Prostate gland (tissue), 2 donors: Measurements from ENCODE around the gene FOS. TPM values are rescaled to one million over a fixed set of nuclear protein-coding genes. Genes with fewer than 3 reads are reported as not detected.

Experiments
- DNase-seq: peaks from one replicate; pipeline ENCODE4 v3.0.0-alpha.2; 2019; ENCODE audit warnings: low spot score
- H3K27ac ChIP-seq, 2 donors: fragments of 200-600 bp; sonication (generic); 2 replicates each; pipeline ENCODE4 v1.5.1; 2017 to 2019
- H3K27me3 ChIP-seq: fragments of 200-600 bp; sonication (generic); replicated peaks from 2 replicates; pipeline ENCODE4 v1.5.1; 2019; ENCODE audit not compliant: insufficient read depth
- H3K36me3 ChIP-seq, 2 donors: fragments of 200-600 bp; sonication (generic); 1 replicate in 1 of 2; 2 replicates in 1 of 2; pipeline versions ENCODE4 v1.5.1 to v1.8.1; 2017 to 2019
- H3K4me1 ChIP-seq: fragments of 200-600 bp; sonication (generic); replicated peaks from 2 replicates; pipeline ENCODE4 v1.5.1; 2019
- H3K4me3 ChIP-seq, 2 donors: fragments of 200-600 bp; sonication (generic); 2 replicates each; pipeline ENCODE4 v1.5.1; 2017 to 2019
- H3K9me3 ChIP-seq: fragments of 200-600 bp; sonication (generic); 2 replicates; pipeline ENCODE4 v1.5.1; 2017
- POLR2A ChIP-seq: fragments of 450-650 bp; IDR thresholded peaks from one replicate; pipeline ENCODE4 v1.6.1; 2016; ENCODE audit warnings: antibody characterized with exemption, mild to moderate bottlenecking
- POLR2AphosphoS5 ChIP-seq: sonication (generic); formaldehyde crosslinking; IDR thresholded peaks from one replicate; pipeline ENCODE4 v1.6.1; 2017; ENCODE audit warnings: antibody characterized with exemption
- WGBS: methylation state at CpG from one replicate; pipeline ENCODE4 v1.1.5; 2018; 5-methylcytosine and 5-hydroxymethylcytosine counted together
- intact Hi-C: fragments of 100-400 bp; cut with DNase I; formaldehyde crosslinking; loops from one replicate; pipeline ENCODE4 v1.14.2; 2022
- total RNA-seq, 2 donors: library from RNA; depleted of rRNA; stranded (reverse); fragments of >200 nt; gene quantifications; one replicate each; pipeline ENCODE4 v1.1.0, GENCODE V29; 2016
- TF ChIP-seq, protein P1 (sequence below), 4 experiments: fragments of 200-600 bp in 2 of 4; fragments of 450-650 bp in 2 of 4; sonication (generic) in 2 of 4; IDR thresholded peaks; 1 replicate in 3 of 4; 2 replicates in 1 of 4; pipeline ENCODE4 v1.5.1; 2016 to 2019; ENCODE audit warnings: antibody characterized with exemption in 4 of 4, mild to moderate bottlenecking in 2 of 4, moderate library complexity in 2 of 4

Gene FOS
- total RNA-seq: 100 to 1,000 TPM in 1 of 2 donors, 10 to 100 TPM in 1; 73.9 to 127 TPM

GRCh38 chr14:75278422-75279152, at the start of gene FOS:
FOS (plus strand) TSS chr14:75278828; CDS start chr14:75278983, 155 bp downstream.
- peak; percentile 98 for TF ChIP-seq POLR2A
- TF ChIP-seq POLR2AphosphoS5: peak; percentile 93
- TF ChIP-seq, protein P1, sequence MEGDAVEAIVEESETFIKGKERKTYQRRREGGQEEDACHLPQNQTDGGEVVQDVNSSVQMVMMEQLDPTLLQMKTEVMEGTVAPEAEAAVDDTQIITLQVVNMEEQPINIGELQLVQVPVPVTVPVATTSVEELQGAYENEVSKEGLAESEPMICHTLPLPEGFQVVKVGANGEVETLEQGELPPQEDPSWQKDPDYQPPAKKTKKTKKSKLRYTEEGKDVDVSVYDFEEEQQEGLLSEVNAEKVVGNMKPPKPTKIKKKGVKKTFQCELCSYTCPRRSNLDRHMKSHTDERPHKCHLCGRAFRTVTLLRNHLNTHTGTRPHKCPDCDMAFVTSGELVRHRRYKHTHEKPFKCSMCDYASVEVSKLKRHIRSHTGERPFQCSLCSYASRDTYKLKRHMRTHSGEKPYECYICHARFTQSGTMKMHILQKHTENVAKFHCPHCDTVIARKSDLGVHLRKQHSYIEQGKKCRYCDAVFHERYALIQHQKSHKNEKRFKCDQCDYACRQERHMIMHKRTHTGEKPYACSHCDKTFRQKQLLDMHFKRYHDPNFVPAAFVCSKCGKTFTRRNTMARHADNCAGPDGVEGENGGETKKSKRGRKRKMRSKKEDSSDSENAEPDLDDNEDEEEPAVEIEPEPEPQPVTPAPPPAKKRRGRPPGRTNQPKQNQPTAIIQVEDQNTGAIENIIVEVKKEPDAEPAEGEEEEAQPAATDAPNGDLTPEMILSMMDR (IDR thresholded peaks at IDR 0.05): peak in 2 of 4 experiments; percentile 38 to 50
- H3K27me3 ChIP-seq: no peaks in the 10 kb centered on the region
- H3K4me3 ChIP-seq: peak within 1 kb of the TSS; percentile 44 to 59
- intact Hi-C loops: loop anchor here (5.0 kb wide), 1 partner anchor 101 kb away; the partner anchor contains the start of gene TMED10
- peak within 1 kb of the TSS; percentile 96 to 98 for H3K27ac ChIP-seq
- WGBS: under 1% methylated on average over 69 of the region's 69 CpGs
- no peaks in the 10 kb centered on the region for H3K9me3 ChIP-seq
- peak; percentile 92 for DNase-seq
- H3K36me3 ChIP-seq: no peaks in the 10 kb centered on the region
- H3K4me1 ChIP-seq: peaks cover 4% of the 10 kb centered on the region

GRCh38 chr14:75229661-75230139, 48.9 kb upstream of the FOS start:
- no peak overlapping the region for H3K27ac ChIP-seq
- H3K27me3 ChIP-seq: no peaks in the 10 kb centered on the region
- WGBS: 91% methylated on average over 4 of the region's 4 CpGs
- H3K9me3 ChIP-seq: no peaks in the 10 kb centered on the region
- intact Hi-C loops: no loop called here
- TF ChIP-seq POLR2A (no peak), POLR2AphosphoS5 (no peak)
- TF ChIP-seq, protein P1 (IDR thresholded peaks at IDR 0.05): no peak
- H3K4me3 ChIP-seq: no peak overlapping the region
- no peaks in the 10 kb centered on the region for H3K36me3 ChIP-seq
- no peaks in the 10 kb centered on the region for H3K4me1 ChIP-seq
- no peak for DNase-seq

DNA sequence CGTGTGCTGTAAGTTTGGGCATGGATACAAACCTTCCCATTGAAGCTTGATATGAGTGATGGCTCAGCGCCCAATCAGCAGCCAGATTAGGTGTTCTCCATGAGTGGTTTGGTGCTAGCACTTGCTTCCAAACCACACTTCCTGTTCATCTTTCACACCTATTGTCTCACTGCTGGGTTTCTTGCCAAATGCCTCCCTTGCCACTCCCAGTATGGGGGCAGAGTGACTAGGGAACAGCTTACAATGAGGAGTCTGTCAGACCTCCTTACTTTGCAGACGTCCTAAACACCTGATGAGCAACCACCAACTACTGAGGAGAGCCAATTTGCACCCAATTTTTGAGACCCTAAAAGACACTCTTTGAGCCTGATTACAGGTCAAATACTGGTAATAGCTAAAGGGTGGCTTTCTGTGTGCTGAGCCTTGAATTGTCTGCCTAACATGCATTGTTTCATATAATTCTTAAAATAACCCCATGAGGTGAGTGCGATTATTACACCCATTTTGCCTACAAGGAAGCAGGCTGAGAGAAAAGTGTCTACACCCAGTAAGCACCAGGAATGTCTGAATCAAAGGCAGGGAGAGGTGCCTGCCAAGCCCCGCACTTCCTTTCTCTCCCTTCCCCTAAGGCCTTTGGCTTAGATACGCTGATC, 48.4 kb upstream of the FOS start:
- WGBS: 61% methylated on average over 6 of the region's 6 CpGs
- Histone ChIP-seq H3K36me3 (no peaks in the 10 kb centered on the region), H3K27ac (no peak overlapping the region), H3K4me1 (no peaks in the 10 kb centered on the region), H3K4me3 (no peak overlapping the region), H3K27me3 (no peaks in the 10 kb centered on the region), H3K9me3 (no peaks in the 10 kb centered on the region)
- no peak for DNase-seq
- intact Hi-C loops: no loop called here
- TF ChIP-seq, protein P1 (IDR thresholded peaks at IDR 0.05): peak in 3 of 4 experiments; percentile 12 to 47 (median 18)
- TF ChIP-seq POLR2A: no peak

GRCh38 chr14:75231320-75231719, 47.3 kb upstream of the FOS start:
- WGBS: 86% methylated on average over 2 of the region's 2 CpGs
- H3K27ac ChIP-seq: no peak overlapping the region
- H3K36me3 ChIP-seq: no peaks in the 10 kb centered on the region
- H3K27me3 ChIP-seq: no peaks in the 10 kb centered on the region
- TF ChIP-seq POLR2A (no peak), POLR2AphosphoS5 (no peak)
- TF ChIP-seq, protein P1 (IDR thresholded peaks at IDR 0.05): no peak
- no peaks in the 10 kb centered on the region for H3K9me3 ChIP-seq
- no peak for DNase-seq
- H3K4me1 ChIP-seq: no peaks in the 10 kb centered on the region
- no peak overlapping the region for H3K4me3 ChIP-seq
- intact Hi-C loops: no loop called here
